ENCODE data around the gene MCTP1. TPM values are rescaled to one million over a fixed set of nuclear protein-coding genes. Genes with fewer than 3 reads are reported as not detected.

Gene MCTP1
- polyA plus RNA-seq, 1 donor (not counting 4 experiments of a cell fraction or from before 2014, with no cell fraction given), result 4.9 TPM

GRCh38 chr5:95280401-95281095 is 4.3 kb downstream of the MCTP1 start:
- dilution Hi-C loops (cut with MboI; ENCODE audit: extremely low pct_ligation_motif_present, low sequenced_read_pairs), result no loop called here
- Histone ChIP-seq H3K36me3 (ENCODE audit: control insufficient read depth in 2 of 2, extremely low read depth in 1 of 2, insufficient read depth in 2 of 2, low read length in 2 of 2) (no peaks in the 10 kb centered on the region), H2AFZ (ENCODE audit: control insufficient read depth, low read length) (no peak overlapping the region), H4K20me1 (ENCODE audit: control insufficient read depth, extremely low read depth, insufficient read depth, low read length) (peaks cover 3% of the 10 kb centered on the region), H3K27me3 (ENCODE audit: control insufficient read depth, extremely low read depth, insufficient read depth, low read length) (peaks cover 31% of the 10 kb centered on the region), H3K9ac (ENCODE audit: control insufficient read depth, extremely low read depth, insufficient read depth, low read length) (no peak overlapping the region), H3K4me3 (ENCODE audit: control insufficient read depth in 2 of 3, extremely low read depth in 1 of 3, insufficient read depth in 2 of 3, low read depth in 1 of 3, low read length in 3 of 3) (no peak overlapping the region), H3K79me2 (ENCODE audit: control insufficient read depth, insufficient read depth, low read length) (no peaks in the 10 kb centered on the region), H3K9me1 (ENCODE audit: control insufficient read depth, extremely low read depth, insufficient read depth, low read length) (no peaks in the 10 kb centered on the region), H3K27ac (ENCODE audit: control insufficient read depth, insufficient read depth, low read length) (no peak overlapping the region), H3K4me2 (ENCODE audit: control insufficient read depth, extremely low read depth, insufficient read depth, low read depth, low read length) (no peak overlapping the region), H3K4me1 (ENCODE audit: control insufficient read depth, extremely low read depth, insufficient read depth, low read length) (peaks cover 3% of the 10 kb centered on the region), H3K9me3 (ENCODE audit: control insufficient read depth, low read depth, low read length) (no peaks in the 10 kb centered on the region)
- TF ChIP-seq CTCF (optimal IDR thresholded peaks at IDR 0.05 in 1 of 3, IDR thresholded peaks at IDR 0.05 in 1 of 3, conservative IDR thresholded peaks at IDR 0.05 in 1 of 3; ENCODE audit: extremely low read depth in 1 of 3, insufficient read depth in 2 of 3, low read length in 3 of 3) (no peak), EZH2 (IDR thresholded peaks at IDR 0.05; ENCODE audit: low read length) (no peak)
- DNase-seq (ENCODE audit: low read depth, low spot score) (no peak), FAIRE-seq (no peak)

GRCh38 chr5:95274011-95274410 is 10.9 kb downstream of the MCTP1 start:
- Histone ChIP-seq H3K4me1 (ENCODE audit: control insufficient read depth, extremely low read depth, insufficient read depth, low read length) (no peaks in the 10 kb centered on the region), H3K79me2 (ENCODE audit: control insufficient read depth, insufficient read depth, low read length) (no peaks in the 10 kb centered on the region), H3K9me1 (ENCODE audit: control insufficient read depth, extremely low read depth, insufficient read depth, low read length) (no peaks in the 10 kb centered on the region), H3K27ac (ENCODE audit: control insufficient read depth, insufficient read depth, low read length) (no peak overlapping the region), H3K9me3 (ENCODE audit: control insufficient read depth, low read depth, low read length) (no peaks in the 10 kb centered on the region), H3K4me2 (ENCODE audit: control insufficient read depth, extremely low read depth, insufficient read depth, low read depth, low read length) (no peak overlapping the region), H3K36me3 (ENCODE audit: control insufficient read depth in 2 of 2, extremely low read depth in 1 of 2, insufficient read depth in 2 of 2, low read length in 2 of 2) (no peaks in the 10 kb centered on the region), H3K4me3 (ENCODE audit: control insufficient read depth in 2 of 3, extremely low read depth in 1 of 3, insufficient read depth in 2 of 3, low read depth in 1 of 3, low read length in 3 of 3) (no peak overlapping the region), H2AFZ (ENCODE audit: control insufficient read depth, low read length) (no peak overlapping the region), H3K9ac (ENCODE audit: control insufficient read depth, extremely low read depth, insufficient read depth, low read length) (no peak overlapping the region), H4K20me1 (ENCODE audit: control insufficient read depth, extremely low read depth, insufficient read depth, low read length) (no peaks in the 10 kb centered on the region), H3K27me3 (ENCODE audit: control insufficient read depth, extremely low read depth, insufficient read depth, low read length) (no peaks in the 10 kb centered on the region)
- DNase-seq (ENCODE audit: low read depth, low spot score), result no peak
- FAIRE-seq, result no peak
- no peak for TF ChIP-seq CTCF (optimal IDR thresholded peaks at IDR 0.05 in 1 of 3, IDR thresholded peaks at IDR 0.05 in 1 of 3, conservative IDR thresholded peaks at IDR 0.05 in 1 of 3; ENCODE audit: extremely low read depth in 1 of 3, insufficient read depth in 2 of 3, low read length in 3 of 3)
- TF ChIP-seq EZH2 (IDR thresholded peaks at IDR 0.05; ENCODE audit: low read length), result no peak
- dilution Hi-C loops (cut with MboI; ENCODE audit: extremely low pct_ligation_motif_present, low sequenced_read_pairs), result loop anchor here (25.0 kb wide), 1 partner anchor 312 kb away; no protein-coding TSS in a partner anchor
